K562 (cell line): ENCODE results near the gene SMIM35. TPM values are rescaled to one million over a fixed set of nuclear protein-coding genes. Genes with fewer than 3 reads are reported as not detected.
A peak's percentile ranks its signal among the peaks of the same experiment; 100 is the strongest.

ENCODE experiments used
- ARHGAP35 ChIP-seq: fragments of 450-650 bp; IDR thresholded peaks from 2 replicates; pipeline ENCODE4 v1.6.1; 2018; ENCODE audit not compliant: partially characterized antibody
- ARID1B ChIP-seq: fragments of 450-650 bp; IDR thresholded peaks from 2 replicates; pipeline ENCODE4 v1.6.1; 2016; ENCODE audit warnings: antibody characterized with exemption, mild to moderate bottlenecking, inconsistent platforms
- BCL6 ChIP-seq: fragments of 250-450 bp; sonication (Bioruptor Pico); IDR thresholded peaks from 2 replicates; pipeline ENCODE4 v1.4.0; 2020
- CGGBP1 ChIP-seq: fragments of 250-450 bp; sonication (Bioruptor Pico); IDR thresholded peaks from 2 replicates; pipeline ENCODE4 v1.9.0; 2021; ENCODE audit warnings: mild to moderate bottlenecking
- DLX4 ChIP-seq: fragments of 250-450 bp; sonication (Bioruptor Pico); IDR thresholded peaks from 2 replicates; pipeline ENCODE4 v1.6.1; 2021; ENCODE audit warnings: mild to moderate bottlenecking
- ETV6 ChIP-seq, 3 experiments: fragments of 150-350 bp in 1 of 3; sonication (generic) in 1 of 3; formaldehyde crosslinking in 1 of 3; IDR thresholded peaks; 2 replicates each; pipeline versions ENCODE4 v1.6.1 to v1.8.0; 2014 to 2022; ENCODE audit warnings: borderline replicate concordance in 2 of 3, low read depth in 2 of 3, antibody characterized with exemption in 1 of 3, low read length in 1 of 3, mild to moderate bottlenecking in 1 of 3, missing genetic modification reagents in 1 of 3
- GABPB2 ChIP-seq: fragments of 250-450 bp; sonication (Bioruptor Pico); conservative IDR thresholded peaks from 2 replicates; pipeline ENCODE4 v1.5.1; 2021; ENCODE audit warnings: mild to moderate bottlenecking
- GTF2E2 ChIP-seq: fragments of 200-800 bp; sonication (Bioruptor generic); IDR thresholded peaks from 2 replicates; pipeline ENCODE4 v1.6.1; 2016; ENCODE audit warnings: missing genetic modification characterization, missing compliant biosample characterization
- HDGF ChIP-seq: fragments of 450-650 bp; IDR thresholded peaks from 2 replicates; pipeline ENCODE4 v1.6.1; 2016
- ID3 ChIP-seq, 2 experiments: fragments of 250-450 bp in 1 of 2; fragments of 450-650 bp in 1 of 2; sonication (Bioruptor Pico) in 1 of 2; IDR thresholded peaks; 2 replicates each; pipeline versions ENCODE4 v1.6.1 to v1.8.0; 2016 to 2021; ENCODE audit warnings: mild to moderate bottlenecking in 2 of 2, moderate library complexity in 2 of 2, missing compliant biosample characterization in 1 of 2, missing genetic modification characterization in 1 of 2
- ILF3 ChIP-seq: fragments of 450-650 bp; IDR thresholded peaks from 2 replicates; pipeline ENCODE4 v1.6.1; 2018; ENCODE audit warnings: antibody characterized with exemption, mild to moderate bottlenecking, moderate library complexity, borderline replicate concordance
- L3MBTL2 ChIP-seq: fragments of 450-650 bp; IDR thresholded peaks from 2 replicates; pipeline ENCODE4 v1.6.1; 2016; ENCODE audit warnings: mild to moderate bottlenecking, moderate library complexity
- MAFG ChIP-seq: fragments of 450-650 bp; conservative IDR thresholded peaks from 2 replicates; pipeline ENCODE4 v1.6.1; 2016; ENCODE audit warnings: missing genetic modification characterization, missing compliant biosample characterization
- MYC ChIP-seq, 2 experiments: fragments of 250-450 bp in 1 of 2; sonication (Bioruptor Pico) in 1 of 2; IDR thresholded peaks; 2 replicates each; pipeline versions ENCODE4 v1.5.1 to v1.6.1; 2012 to 2021; ENCODE audit warnings: low read depth in 2 of 2, borderline replicate concordance in 1 of 2, improper control_type of control experiment in 1 of 2, low read length in 1 of 2, mild to moderate bottlenecking in 1 of 2, moderate library complexity in 1 of 2
- POLR2A ChIP-seq: fragments of 450-650 bp; conservative IDR thresholded peaks from 2 replicates; pipeline ENCODE4 v1.6.1; 2016
- RAD51 ChIP-seq: fragments of 450-650 bp; IDR thresholded peaks from 2 replicates; pipeline ENCODE4 v1.7.1; 2016; ENCODE audit warnings: low read depth, mild to moderate bottlenecking, borderline replicate concordance
- SIX5 ChIP-seq, 2 experiments: IDR thresholded peaks; 2 replicates each; pipeline ENCODE4 v1.6.1; 2011; ENCODE audit warnings: low read length in 2 of 2, borderline replicate concordance in 1 of 2, low read depth in 1 of 2, mild to moderate bottlenecking in 1 of 2, moderate library complexity in 1 of 2; ENCODE audit not compliant: insufficient read depth in 1 of 2
- SMAD3 ChIP-seq: fragments of 450-650 bp; formaldehyde crosslinking; conservative IDR thresholded peaks from 2 replicates; pipeline ENCODE4 v1.4.0; 2020; ENCODE audit warnings: mild to moderate bottlenecking
- U2AF1 ChIP-seq: fragments of 200-400 bp; formaldehyde crosslinking; optimal IDR thresholded peaks from 2 replicates; pipeline ENCODE3; 2017; ENCODE audit warnings: mild to moderate bottlenecking, low read depth, low read length, moderate library complexity
- XRCC3 ChIP-seq: fragments of 450-650 bp; IDR thresholded peaks from 2 replicates; pipeline ENCODE4 v1.6.1; 2017; ENCODE audit warnings: mild to moderate bottlenecking, moderate library complexity
- ZNF217 ChIP-seq: sonication (generic); formaldehyde crosslinking; IDR thresholded peaks from 2 replicates; pipeline ENCODE4 v1.8.0; 2022; ENCODE audit warnings: mild to moderate bottlenecking, missing genetic modification reagents
- ZNF449 ChIP-seq: fragments of 250-450 bp; sonication (Bioruptor Pico); IDR thresholded peaks from 2 replicates; pipeline ENCODE4 v1.8.0; 2022; ENCODE audit warnings: moderate library complexity, mild to moderate bottlenecking, inconsistent platforms
- ZNF778 ChIP-seq: fragments of 450-650 bp; formaldehyde crosslinking; IDR thresholded peaks from 2 replicates; pipeline ENCODE4 v1.4.0; 2020; ENCODE audit warnings: mild to moderate bottlenecking, moderate library complexity
- ZNF79 ChIP-seq: fragments of 250-450 bp; sonication (Bioruptor Pico); IDR thresholded peaks from 2 replicates; pipeline ENCODE4 v1.4.0; 2020; ENCODE audit warnings: low read depth, mild to moderate bottlenecking, moderate library complexity
- ZNF830 ChIP-seq: fragments of 250-450 bp; sonication (Bioruptor Pico); IDR thresholded peaks from 2 replicates; pipeline ENCODE4 v1.5.0; 2021; ENCODE audit warnings: mild to moderate bottlenecking
- ZSCAN29 ChIP-seq: fragments of 450-650 bp; IDR thresholded peaks from 2 replicates; pipeline ENCODE4 v1.6.1; 2017
- ZSCAN32 ChIP-seq: fragments of 450-650 bp; formaldehyde crosslinking; IDR thresholded peaks from 2 replicates; pipeline ENCODE4 v1.4.0; 2020; ENCODE audit warnings: mild to moderate bottlenecking, moderate library complexity
- polyA plus RNA-seq, 8 experiments: library from polyadenylated mRNA; depleted of rRNA in 4 of 8; stranded (reverse) in 5 of 8; unstranded in 3 of 8; fragments of >200 nt; fragmentation: Nextera tagmentation in 2 of 8; fragmentation: Illumina TruSeq in 1 of 8; extraction: Ambion mirVana in 2 of 8; extraction: Trizol in 1 of 8; gene quantifications; 2 replicates each; pipeline versions ENCODE4 v1.2.1 to v1.2.3, GENCODE V29; 2011 to 2014; ENCODE audit warnings: inconsistent platforms in 1 of 8, missing spikeins in 1 of 8
- total RNA-seq, 7 experiments: library from RNA; depleted of rRNA in 6 of 7; stranded (reverse); fragments of >200 nt in 6 of 7; fragmentation: Illumina TruSeq in 2 of 7; extraction: Trizol in 2 of 7; gene quantifications; 2 replicates each; pipeline versions ENCODE4 v1.2.1 to v1.2.3, GENCODE V29; 2011 to 2021; ENCODE audit warnings: low replicate concordance in 1 of 7

SMIM35 gene
- total and polyA plus RNA-seq, 9 of the 15 experiments (the other 6 are each of a cell fraction or from before 2014, with no cell fraction given), result 0.03 TPM; not detected in 7

GRCh38 chr11:117985953-117986887, 100.5 kb downstream of the SMIM35 start, which contains the start of gene IL10RA (continued):
- TF ChIP-seq SMAD3 (CRISPR knock-in tag) (no peak), POLR2A (peak; percentile 94), U2AF1 (peak; percentile 90), ZSCAN32 (no peak), HDGF (0 out of 2 replicates have a peak, but pooled peaks have one; percentile 57), ARID1B (peak; percentile 51), ZNF830 (CRISPR knock-in tag) (no peak), GABPB2 (CRISPR knock-in tag) (no peak), RAD51 (no peak), ILF3 (no peak), CGGBP1 (no peak), MYC (IDR thresholded peaks at IDR 0.05; ENCODE audit: low read depth, low read length) (peak; percentile 80), MYC (CRISPR knock-in tag; IDR thresholded peaks at IDR 0.05; ENCODE audit: borderline replicate concordance, low read depth) (peak; percentile 54; the same call in 1 of the 2 replicates), ZNF217 (CRISPR knock-in tag) (peak; percentile 94), ID3 (CRISPR knock-in tag; IDR thresholded peaks at IDR 0.05) (no peak), ID3 (tag; IDR thresholded peaks at IDR 0.05) (peak; percentile 66; the same call in 1 of the 2 replicates), L3MBTL2 (peak; percentile 98), ZNF778 (no peak), ZSCAN29 (no peak), ZNF79 (CRISPR knock-in tag) (no peak), GTF2E2 (no peak), BCL6 (CRISPR knock-in tag) (no peak), XRCC3 (no peak), MAFG (no peak), ZNF449 (CRISPR knock-in tag) (no peak), SIX5 (IDR thresholded peaks at IDR 0.05; ENCODE audit: borderline replicate concordance in 1 of 2, insufficient read depth in 1 of 2, low read depth in 1 of 2, low read length in 2 of 2) (no peak), ARHGAP35 (no peak), DLX4 (CRISPR knock-in tag) (no peak), ETV6 (IDR thresholded peaks at IDR 0.05; ENCODE audit: borderline replicate concordance in 1 of 2, low read depth in 2 of 2, low read length in 1 of 2) (no peak), ETV6 (CRISPR knock-in tag; IDR thresholded peaks at IDR 0.05; ENCODE audit: borderline replicate concordance) (peak; percentile 99)
